Ovary (tissue), 9 donors: ENCODE data around the gene ANKRD65. TPM values are rescaled to one million over a fixed set of nuclear protein-coding genes. Genes with fewer than 3 reads are reported as not detected.
"Not testable (repeated sequence)": the region's sequence is repeated elsewhere in the genome, so short reads cannot be mapped to it uniquely, and the experiment has no call there.

Experiments
- DNase-seq, 5 donors: peaks; one replicate each; pipeline ENCODE4 v3.0.0-alpha.2; 2019 to 2020
- H3K27ac ChIP-seq, 2 donors: fragments of 200-600 bp; one replicate each; pipeline versions ENCODE4 v1.5.1 to v1.8.0; 2019 to 2022
- H3K27me3 ChIP-seq: fragments of 200-600 bp; one replicate; pipeline ENCODE4 v1.8.0; 2022
- H3K36me3 ChIP-seq: fragments of 200-600 bp; sonication (generic); one replicate; pipeline ENCODE4 v1.5.1; 2019
- H3K4me1 ChIP-seq: one replicate; pipeline ENCODE4 v1.8.1; 2013; ENCODE audit warnings: mild to moderate bottlenecking, moderate library complexity; ENCODE audit not compliant: insufficient read depth
- H3K4me3 ChIP-seq: fragments of 200-600 bp; sonication (generic); one replicate; pipeline ENCODE4 v1.5.1; 2017
- H3K9me3 ChIP-seq, 2 donors: fragments of 200-600 bp in 1 of 2; sonication (generic) in 1 of 2; one replicate each; pipeline versions ENCODE4 v1.5.1 to v1.8.1; 2013 to 2019; ENCODE audit warnings: mild to moderate bottlenecking in 1 of 2, moderate library complexity in 1 of 2
- EP300 ChIP-seq: sonication (generic); formaldehyde crosslinking; IDR thresholded peaks from one replicate; pipeline ENCODE4 v1.6.1; 2017; ENCODE audit warnings: antibody characterized with exemption
- POLR2A ChIP-seq: fragments of 450-650 bp; IDR thresholded peaks from one replicate; pipeline ENCODE4 v1.6.1; 2017; ENCODE audit warnings: antibody characterized with exemption, mild to moderate bottlenecking, moderate library complexity
- WGBS, 3 donors: extraction: QIAGEN DNeasy Blood & Tissue Kit in 1 of 3; methylation state at CpG; one replicate each; pipeline versions ENCODE4 v1.1.5 to v1.1.7; 2013 to 2017; 5-methylcytosine and 5-hydroxymethylcytosine counted together
- intact Hi-C, 4 donors: fragments of 100-400 bp; cut with DNase I; formaldehyde crosslinking; loops; one replicate each; pipeline versions ENCODE4 v1.11.0 to v1.15.1; 2022 to 2023
- polyA plus RNA-seq, 2 donors: library from polyadenylated mRNA; stranded (reverse); fragments of 200-250 nt in 1 of 2; fragments of 350-450 nt in 1 of 2; fragmentation: Illumina TruSeq in 1 of 2; extraction: RNeasy Lipid Tissue Mini Kit (QIAGEN cat#74804) in 1 of 2; gene quantifications; one replicate each; pipeline ENCODE4 v1.2.3, GENCODE V29; 2013 to 2014
- total RNA-seq, 7 donors: library from RNA; depleted of rRNA in 2 of 7; stranded (reverse); fragments of >200 nt in 2 of 7; fragmentation: NEBNext Ultra II Directional in 3 of 7; extraction: Animal tissue kit (Norgen Biotek cat#: 25700) in 3 of 7; gene quantifications; one replicate each; pipeline versions ENCODE4 v1.1.0 to v1.2.4, GENCODE V29; 2016 to 2023
- TF ChIP-seq, protein P1 (sequence below), 3 donors: fragments of 450-650 bp in 2 of 3; fragments of 200-600 bp in 1 of 3; IDR thresholded peaks; one replicate each; pipeline versions ENCODE4 v1.5.1 to v1.8.0; 2016 to 2022; ENCODE audit warnings: antibody characterized with exemption in 3 of 3, mild to moderate bottlenecking in 1 of 3
- donor health status: DM: no; HTN: no; CAD: no; lungs with moderate emphysema.
- donor health status: DM: no; HTN: no; CAD: no.
- donor health status: Bipolar disorder and iron deficiency.
- donor health status: DM: yes; HTN: yes; CAD: no.
- donor health status: DM: no; HTN: no; CAD: no.
- donor health status: DM: yes; HTN: yes; CAD: no.

The ANKRD65 gene
- total and polyA plus RNA-seq, 9 donors = 4.5 to 48.8 (median 13.3) TPM

DNA sequence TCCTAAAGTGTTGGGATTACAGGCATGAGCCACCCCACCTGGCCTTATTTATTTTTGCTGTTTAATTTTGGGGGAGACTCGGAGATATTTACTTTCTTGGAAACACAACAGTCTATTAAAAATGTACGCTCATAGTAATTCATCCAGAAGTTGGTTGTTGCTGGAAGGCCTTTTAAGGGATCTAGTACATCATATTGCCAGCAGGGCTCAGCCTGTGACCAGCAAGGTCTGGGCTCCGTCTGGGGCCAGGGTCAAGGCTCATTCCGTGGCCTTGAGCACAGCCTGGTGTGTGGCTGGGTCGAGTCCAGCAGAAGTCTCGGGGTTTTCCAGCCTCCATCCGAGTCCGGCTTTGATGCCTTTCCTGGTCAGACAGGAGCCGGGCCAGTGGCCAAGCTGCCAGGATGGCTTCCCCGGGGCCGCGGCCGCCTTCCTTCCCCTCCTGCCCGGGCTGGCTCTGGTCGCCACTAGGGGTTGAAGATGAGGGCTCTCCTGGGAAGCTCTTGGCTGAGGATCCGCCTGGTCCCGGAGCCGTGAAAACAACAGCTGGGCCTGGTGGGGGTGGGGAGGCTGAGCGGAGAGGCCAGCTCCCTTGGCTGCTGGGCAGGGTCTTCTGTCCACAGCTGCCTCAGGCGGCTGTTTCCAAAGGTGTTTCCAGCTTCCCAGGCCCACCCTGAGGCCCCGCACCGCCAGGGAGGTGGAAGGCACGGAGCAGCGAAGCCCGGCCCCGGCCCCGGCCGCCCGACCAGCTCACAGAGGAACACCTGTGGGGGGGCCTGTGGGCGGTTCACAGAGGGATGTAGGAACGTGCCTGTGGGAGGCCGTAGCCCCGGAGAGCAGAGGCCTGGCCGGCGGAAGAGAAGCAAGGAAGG is 9.3 kb upstream of the ANKRD65 start:
- Histone ChIP-seq H3K4me1 (peaks cover 46% of the 10 kb centered on the region), H3K36me3 (no peaks in the 10 kb centered on the region), H3K27me3 (no peaks in the 10 kb centered on the region), H3K4me3 (peak overlapping the region; percentile 6), H3K9me3 (no peaks in the 10 kb centered on the region), H3K27ac (peak overlapping the region; percentile 59 to 96)
- intact Hi-C loops = no loop called here
- WGBS, 3 donors = 2 to 4% (median 3%) methylated on average over 16 to 35 of the region's 35 CpGs
- peak; percentile 92 to 97 (median 96) for DNase-seq
- no peak for TF ChIP-seq POLR2A
- TF ChIP-seq, protein P1, sequence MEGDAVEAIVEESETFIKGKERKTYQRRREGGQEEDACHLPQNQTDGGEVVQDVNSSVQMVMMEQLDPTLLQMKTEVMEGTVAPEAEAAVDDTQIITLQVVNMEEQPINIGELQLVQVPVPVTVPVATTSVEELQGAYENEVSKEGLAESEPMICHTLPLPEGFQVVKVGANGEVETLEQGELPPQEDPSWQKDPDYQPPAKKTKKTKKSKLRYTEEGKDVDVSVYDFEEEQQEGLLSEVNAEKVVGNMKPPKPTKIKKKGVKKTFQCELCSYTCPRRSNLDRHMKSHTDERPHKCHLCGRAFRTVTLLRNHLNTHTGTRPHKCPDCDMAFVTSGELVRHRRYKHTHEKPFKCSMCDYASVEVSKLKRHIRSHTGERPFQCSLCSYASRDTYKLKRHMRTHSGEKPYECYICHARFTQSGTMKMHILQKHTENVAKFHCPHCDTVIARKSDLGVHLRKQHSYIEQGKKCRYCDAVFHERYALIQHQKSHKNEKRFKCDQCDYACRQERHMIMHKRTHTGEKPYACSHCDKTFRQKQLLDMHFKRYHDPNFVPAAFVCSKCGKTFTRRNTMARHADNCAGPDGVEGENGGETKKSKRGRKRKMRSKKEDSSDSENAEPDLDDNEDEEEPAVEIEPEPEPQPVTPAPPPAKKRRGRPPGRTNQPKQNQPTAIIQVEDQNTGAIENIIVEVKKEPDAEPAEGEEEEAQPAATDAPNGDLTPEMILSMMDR (IDR thresholded peaks at IDR 0.05) = peak; percentile 27 to 65 (median 61)

DNA sequence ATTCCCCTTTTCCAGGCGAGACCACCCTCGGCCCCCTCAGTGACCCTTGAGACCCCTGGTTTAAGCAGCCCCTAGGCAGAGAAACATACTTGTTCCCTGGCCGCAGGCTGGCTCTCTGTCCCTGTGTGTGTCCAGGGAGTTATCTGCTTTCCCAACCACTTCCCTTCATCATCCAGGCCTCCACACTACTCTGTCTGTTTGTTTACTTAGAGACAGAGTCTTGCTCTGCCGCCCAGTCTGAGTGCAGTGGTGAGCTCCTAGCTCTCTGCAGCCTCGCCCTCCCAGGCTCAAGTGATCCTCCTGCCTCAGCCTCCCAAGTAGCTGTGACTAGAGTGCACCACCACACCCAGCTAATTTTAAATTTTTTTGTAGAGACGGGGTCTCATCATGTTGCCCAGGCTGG is 8.6 kb upstream of the ANKRD65 start:
- H3K4me1 ChIP-seq = peaks cover 40% of the 10 kb centered on the region
- no peak for DNase-seq
- H3K27me3 ChIP-seq = no peaks in the 10 kb centered on the region
- intact Hi-C loops = no loop called here
- H3K36me3 ChIP-seq = no peaks in the 10 kb centered on the region
- H3K4me3 ChIP-seq = no peak overlapping the region
- WGBS, 3 donors = 23 to 46% (median 25%) methylated on average over 6 of the region's 6 CpGs
- no peaks in the 10 kb centered on the region for H3K9me3 ChIP-seq
- peak overlapping the region; percentile 46 to 96 for H3K27ac ChIP-seq
- TF ChIP-seq EP300 = no peak
- TF ChIP-seq, protein P1 (IDR thresholded peaks at IDR 0.05) = no peak
- TF ChIP-seq POLR2A = no peak

DNA sequence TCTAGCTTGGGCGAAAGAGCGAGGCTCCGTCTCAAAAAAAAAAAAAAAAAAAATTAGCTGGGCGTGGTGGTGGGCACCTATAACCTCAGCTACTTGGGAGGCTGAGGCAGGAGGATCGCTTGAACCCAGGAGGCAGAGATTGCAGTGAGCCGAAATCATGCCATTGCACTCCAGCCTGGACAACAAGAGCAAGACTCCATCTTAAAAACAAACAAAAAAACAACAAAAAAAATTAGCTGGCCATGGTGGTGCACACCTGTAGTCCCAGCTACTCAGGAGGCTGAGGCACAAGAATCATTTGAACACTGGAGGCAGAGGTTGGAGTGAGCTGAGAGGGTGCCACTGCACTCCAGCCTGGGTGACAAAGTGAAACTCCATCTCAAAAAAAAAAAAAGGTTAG is 7.9 kb upstream of the ANKRD65 start:
- 91 to 95% (median 92%) methylated on average over 6 of the region's 6 CpGs for WGBS, 3 donors
- H3K27me3 ChIP-seq, H3K36me3 ChIP-seq, DNase-seq, H3K27ac ChIP-seq, H3K4me3 ChIP-seq, intact Hi-C loops, H3K9me3 ChIP-seq: not testable (repeated sequence)
- H3K4me1 ChIP-seq = peaks cover 33% of the 10 kb centered on the region

DNA sequence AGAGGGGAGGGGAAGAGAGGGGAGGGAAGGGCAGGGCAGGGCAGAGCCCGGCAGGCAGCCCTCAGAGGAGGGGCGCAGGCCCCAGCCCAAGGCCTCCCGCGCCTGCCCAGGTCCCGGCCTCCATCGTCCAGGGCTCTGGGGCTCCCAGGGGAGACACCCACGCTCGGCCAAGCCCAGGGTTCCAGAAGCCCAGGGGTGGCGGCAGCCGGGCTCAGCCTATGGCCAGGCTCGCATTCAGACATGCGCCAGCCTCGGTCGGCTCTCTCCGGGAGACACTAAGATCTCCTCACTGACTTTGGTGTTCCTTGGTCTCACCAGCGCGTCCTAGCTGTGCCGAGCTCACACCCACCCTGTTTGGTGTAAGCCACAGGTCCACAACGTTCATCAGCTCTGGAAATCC is 7.1 kb upstream of the ANKRD65 start:
- peak in 2 of 5 donors; percentile 12 to 46 for DNase-seq
- Histone ChIP-seq H3K9me3 (no peaks in the 10 kb centered on the region), H3K27me3 (no peaks in the 10 kb centered on the region), H3K4me3 (no peak overlapping the region), H3K27ac (no peak overlapping the region), H3K4me1 (peaks cover 26% of the 10 kb centered on the region), H3K36me3 (no peaks in the 10 kb centered on the region)
- 70 to 79% (median 71%) methylated on average over 19 of the region's 19 CpGs for WGBS, 3 donors
- TF ChIP-seq EP300 = no peak
- intact Hi-C loops = no loop called here

GRCh38 chr1:1427820-1428148 is 6.7 kb upstream of the ANKRD65 start:
- TF ChIP-seq, protein P1 (IDR thresholded peaks at IDR 0.05) = no peak
- no peak for TF ChIP-seq EP300
- no peak for TF ChIP-seq POLR2A
- peak in 2 of 5 donors; percentile 34 to 59 for DNase-seq
- peak overlapping the region; percentile 34 for H3K4me3 ChIP-seq
- peaks cover 24% of the 10 kb centered on the region for H3K4me1 ChIP-seq
- no peaks in the 10 kb centered on the region for H3K36me3 ChIP-seq
- WGBS, 3 donors = 0% methylated on average over 18 to 21 of the region's 22 CpGs; no CpG with 5 or more reads in 1 of the 3 donors
- intact Hi-C loops = no loop called here
- H3K9me3 ChIP-seq = no peaks in the 10 kb centered on the region
- H3K27ac ChIP-seq = peak overlapping the region in 1 of 2 donors; percentile 64
- H3K27me3 ChIP-seq = no peaks in the 10 kb centered on the region
